WTC11 (cell line): ENCODE measurements around the gene FAS.

Source experiments
- E2F4 ChIP-seq: sonication (generic); formaldehyde crosslinking; IDR thresholded peaks from 2 replicates; pipeline ENCODE4 v1.8.1; 2022; ENCODE audit warnings: low read depth, mild to moderate bottlenecking, moderate library complexity, missing genetic modification reagents, borderline replicate concordance
- ELF4 ChIP-seq: sonication (generic); formaldehyde crosslinking; IDR thresholded peaks from 2 replicates; pipeline ENCODE4 v1.8.1; 2022; ENCODE audit warnings: low read depth, mild to moderate bottlenecking, moderate library complexity, missing genetic modification reagents
- FOXP1 ChIP-seq: sonication (generic); formaldehyde crosslinking; IDR thresholded peaks from 2 replicates; pipeline ENCODE4 v1.8.0; 2022; ENCODE audit warnings: missing genetic modification reagents, mild to moderate bottlenecking, moderate library complexity, borderline replicate concordance
- GABPB1 ChIP-seq: sonication (generic); formaldehyde crosslinking; IDR thresholded peaks from 2 replicates; pipeline ENCODE4 v1.8.1; 2023; ENCODE audit warnings: mild to moderate bottlenecking, missing genetic modification reagents
- IRF2 ChIP-seq: sonication (generic); formaldehyde crosslinking; IDR thresholded peaks from 2 replicates; pipeline ENCODE4 v1.8.0; 2022; ENCODE audit warnings: low read depth, missing genetic modification reagents, borderline replicate concordance
- MLX ChIP-seq: sonication (generic); formaldehyde crosslinking; IDR thresholded peaks from 2 replicates; pipeline ENCODE4 v1.8.1; 2023; ENCODE audit warnings: mild to moderate bottlenecking, missing genetic modification reagents, moderate library complexity
- SP1 ChIP-seq: sonication (generic); formaldehyde crosslinking; conservative IDR thresholded peaks from 2 replicates; pipeline ENCODE4 v1.8.1; 2022; ENCODE audit warnings: missing genetic modification reagents
- ZNF138 ChIP-seq: sonication (generic); formaldehyde crosslinking; conservative IDR thresholded peaks from 2 replicates; pipeline ENCODE4 v1.8.1; 2022; ENCODE audit warnings: mild to moderate bottlenecking, moderate library complexity, missing genetic modification reagents
- ZNF423 ChIP-seq: fragments of 250-450 bp; sonication (Bioruptor Pico); IDR thresholded peaks from 2 replicates; pipeline ENCODE4 v2.1.2; 2022; ENCODE audit warnings: mild to moderate bottlenecking, moderate library complexity
- TF ChIP-seq, protein P1 (sequence below): fragments of 200-600 bp; IDR thresholded peaks from 2 replicates; pipeline ENCODE4 v1.8.0; 2022; ENCODE audit warnings: antibody characterized with exemption

DNA sequence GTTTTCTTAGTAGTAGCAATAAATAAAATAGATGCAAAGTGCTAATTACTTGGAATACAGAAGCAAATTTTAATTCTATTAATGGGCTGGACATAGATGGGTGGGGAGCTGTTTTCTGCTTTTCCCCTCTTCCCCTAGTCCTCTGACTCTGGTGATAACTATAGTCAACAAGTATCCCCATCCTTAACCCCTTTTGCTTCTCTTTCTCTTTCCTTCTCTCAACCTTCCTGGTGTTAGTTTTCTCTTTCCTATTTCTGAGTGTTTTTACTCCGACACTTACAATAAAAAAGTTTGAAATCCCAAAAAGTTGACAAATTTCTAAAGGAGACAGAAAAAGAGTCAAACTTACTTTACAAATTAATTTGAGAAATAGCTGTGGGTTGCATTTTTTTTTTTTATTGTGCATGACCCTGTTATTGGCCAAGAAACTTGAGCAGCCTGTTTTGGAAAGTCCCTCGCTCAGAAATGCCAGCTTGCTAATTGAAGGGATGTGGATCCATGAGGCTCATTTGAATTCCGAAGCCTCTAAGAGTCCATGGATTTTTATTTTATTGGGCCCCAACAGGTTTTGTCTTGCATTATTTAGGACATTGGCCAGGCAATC is 2.4 kb downstream of the FAS start:
- TF ChIP-seq FOXP1 (CRISPR knock-in tag): no peak
- TF ChIP-seq, protein P1, sequence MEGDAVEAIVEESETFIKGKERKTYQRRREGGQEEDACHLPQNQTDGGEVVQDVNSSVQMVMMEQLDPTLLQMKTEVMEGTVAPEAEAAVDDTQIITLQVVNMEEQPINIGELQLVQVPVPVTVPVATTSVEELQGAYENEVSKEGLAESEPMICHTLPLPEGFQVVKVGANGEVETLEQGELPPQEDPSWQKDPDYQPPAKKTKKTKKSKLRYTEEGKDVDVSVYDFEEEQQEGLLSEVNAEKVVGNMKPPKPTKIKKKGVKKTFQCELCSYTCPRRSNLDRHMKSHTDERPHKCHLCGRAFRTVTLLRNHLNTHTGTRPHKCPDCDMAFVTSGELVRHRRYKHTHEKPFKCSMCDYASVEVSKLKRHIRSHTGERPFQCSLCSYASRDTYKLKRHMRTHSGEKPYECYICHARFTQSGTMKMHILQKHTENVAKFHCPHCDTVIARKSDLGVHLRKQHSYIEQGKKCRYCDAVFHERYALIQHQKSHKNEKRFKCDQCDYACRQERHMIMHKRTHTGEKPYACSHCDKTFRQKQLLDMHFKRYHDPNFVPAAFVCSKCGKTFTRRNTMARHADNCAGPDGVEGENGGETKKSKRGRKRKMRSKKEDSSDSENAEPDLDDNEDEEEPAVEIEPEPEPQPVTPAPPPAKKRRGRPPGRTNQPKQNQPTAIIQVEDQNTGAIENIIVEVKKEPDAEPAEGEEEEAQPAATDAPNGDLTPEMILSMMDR: no peak
- TF ChIP-seq IRF2: no peak
- no peak for TF ChIP-seq SP1 (CRISPR knock-in tag)
- TF ChIP-seq ZNF423: no peak
- no peak for TF ChIP-seq ELF4 (CRISPR knock-in tag)
- no peak for TF ChIP-seq MLX
- no peak for TF ChIP-seq ZNF138
- TF ChIP-seq E2F4: no peak
- TF ChIP-seq GABPB1 (CRISPR knock-in tag): no peak
